ENCODE results near the gene CMC2.

DNA sequence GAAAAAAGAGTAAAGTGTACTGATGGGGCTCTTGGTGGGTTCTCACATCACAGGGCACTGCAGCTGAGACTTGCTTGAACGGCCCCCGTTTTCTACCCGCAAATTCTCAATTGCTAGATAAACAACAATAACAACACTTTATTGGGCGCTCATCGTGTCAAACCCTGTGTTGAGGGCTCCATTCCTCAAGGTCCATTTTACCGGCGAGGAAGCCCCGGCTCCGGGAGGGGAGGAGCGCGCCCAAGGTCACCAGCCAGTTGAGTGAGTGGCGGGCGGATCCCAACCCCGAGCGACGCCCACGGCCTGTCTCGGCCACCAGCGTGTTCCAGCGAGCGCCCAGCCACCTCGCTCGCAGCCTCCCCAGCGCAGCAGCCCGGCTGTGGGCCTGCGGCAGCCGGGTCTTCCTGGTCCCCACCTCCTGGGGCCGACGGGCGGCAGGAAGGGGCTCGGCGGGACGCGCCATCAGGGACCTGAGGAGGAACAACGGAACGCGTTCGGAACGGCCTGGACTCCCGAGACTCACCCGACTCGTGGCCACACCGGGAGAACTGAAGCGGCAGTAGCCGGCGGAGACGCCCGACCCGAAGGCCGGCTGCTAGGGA is 373 bp downstream of the CMC2 start:
- TF ChIP-seq, protein P1, sequence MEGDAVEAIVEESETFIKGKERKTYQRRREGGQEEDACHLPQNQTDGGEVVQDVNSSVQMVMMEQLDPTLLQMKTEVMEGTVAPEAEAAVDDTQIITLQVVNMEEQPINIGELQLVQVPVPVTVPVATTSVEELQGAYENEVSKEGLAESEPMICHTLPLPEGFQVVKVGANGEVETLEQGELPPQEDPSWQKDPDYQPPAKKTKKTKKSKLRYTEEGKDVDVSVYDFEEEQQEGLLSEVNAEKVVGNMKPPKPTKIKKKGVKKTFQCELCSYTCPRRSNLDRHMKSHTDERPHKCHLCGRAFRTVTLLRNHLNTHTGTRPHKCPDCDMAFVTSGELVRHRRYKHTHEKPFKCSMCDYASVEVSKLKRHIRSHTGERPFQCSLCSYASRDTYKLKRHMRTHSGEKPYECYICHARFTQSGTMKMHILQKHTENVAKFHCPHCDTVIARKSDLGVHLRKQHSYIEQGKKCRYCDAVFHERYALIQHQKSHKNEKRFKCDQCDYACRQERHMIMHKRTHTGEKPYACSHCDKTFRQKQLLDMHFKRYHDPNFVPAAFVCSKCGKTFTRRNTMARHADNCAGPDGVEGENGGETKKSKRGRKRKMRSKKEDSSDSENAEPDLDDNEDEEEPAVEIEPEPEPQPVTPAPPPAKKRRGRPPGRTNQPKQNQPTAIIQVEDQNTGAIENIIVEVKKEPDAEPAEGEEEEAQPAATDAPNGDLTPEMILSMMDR (optimal IDR thresholded peaks at IDR 0.05 in 1 of 3, IDR thresholded peaks at IDR 0.05 in 1 of 3, conservative IDR thresholded peaks at IDR 0.05 in 1 of 3; ENCODE audit: extremely low read depth in 1 of 3, insufficient read depth in 2 of 3, low read length in 3 of 3) = no peak
- TF ChIP-seq EZH2 (IDR thresholded peaks at IDR 0.05; ENCODE audit: low read length) = no peak
